WTC11 (cell line): Measurements from ENCODE around the gene CST6. TPM values are rescaled to one million over a fixed set of nuclear protein-coding genes. Genes with fewer than 3 reads are reported as not detected.
A peak's percentile ranks its signal among the peaks of the same experiment; 100 is the strongest.

Source experiments
- ATAC-seq: fragments of 200-7000 bp; cut with Tn5 transposase; 2 replicates; pipeline ENCODE4 v1.10.0; 2021; ENCODE audit warnings: mild to moderate bottlenecking, moderate library complexity
- CTCF ChIA-PET: fragments of 300-600 bp; sonication (Branson Sonifier 250); formaldehyde crosslinking; loops from one replicate; lab custom pipeline; 2021; ENCODE audit warnings: antibody characterized with exemption; lab: Charles Lee
- POLR2A ChIA-PET: fragments of 350-600 bp; sonication (Branson Sonifier 250); formaldehyde crosslinking; loops from one replicate; lab custom pipeline; 2021; ENCODE audit warnings: antibody characterized with exemption; lab: Charles Lee
- DNase-seq: peaks from one replicate; pipeline ENCODE4 v3.0.0; 2021; ENCODE audit warnings: low spot score
- H3K27ac Mint-ChIP-seq: 2 replicates; pipeline ENCODE4 v1.8.0; 2021; ENCODE audit warnings: mixed read lengths
- H3K27me3 Mint-ChIP-seq: 2 replicates; pipeline ENCODE4 v1.8.0; 2021; ENCODE audit warnings: low read depth, mild to moderate bottlenecking, moderate library complexity, mixed read lengths
- H3K36me3 Mint-ChIP-seq: 2 replicates; pipeline ENCODE4 v1.8.0; 2021; ENCODE audit warnings: mixed read lengths
- H3K4me1 Mint-ChIP-seq: 2 replicates; pipeline ENCODE4 v1.8.0; 2022; ENCODE audit warnings: mixed read lengths
- H3K4me3 Mint-ChIP-seq: 2 replicates; pipeline ENCODE4 v1.8.0; 2021; ENCODE audit warnings: mild to moderate bottlenecking, moderate library complexity, mixed read lengths
- H3K9me3 Mint-ChIP-seq: 2 replicates; pipeline ENCODE4 v1.8.0; 2021; ENCODE audit warnings: mixed read lengths
- AR ChIP-seq: fragments of 250-450 bp; sonication (Bioruptor Pico); IDR thresholded peaks from 2 replicates; pipeline ENCODE4 v1.9.0; 2021; ENCODE audit warnings: mild to moderate bottlenecking
- CREB1 ChIP-seq: sonication (generic); formaldehyde crosslinking; IDR thresholded peaks from 2 replicates; pipeline ENCODE4 v1.8.0; 2023; ENCODE audit warnings: mild to moderate bottlenecking, missing genetic modification reagents
- GABPB1 ChIP-seq: sonication (generic); formaldehyde crosslinking; IDR thresholded peaks from 2 replicates; pipeline ENCODE4 v1.8.1; 2023; ENCODE audit warnings: mild to moderate bottlenecking, missing genetic modification reagents
- IRF2 ChIP-seq: sonication (generic); formaldehyde crosslinking; IDR thresholded peaks from 2 replicates; pipeline ENCODE4 v1.8.0; 2022; ENCODE audit warnings: low read depth, missing genetic modification reagents, borderline replicate concordance
- MLX ChIP-seq: sonication (generic); formaldehyde crosslinking; IDR thresholded peaks from 2 replicates; pipeline ENCODE4 v1.8.1; 2023; ENCODE audit warnings: mild to moderate bottlenecking, missing genetic modification reagents, moderate library complexity
- NR3C1 ChIP-seq: sonication (generic); formaldehyde crosslinking; conservative IDR thresholded peaks from 2 replicates; pipeline ENCODE4 v1.8.1; 2023; ENCODE audit warnings: low read depth, mild to moderate bottlenecking, missing genetic modification reagents
- OVOL2 ChIP-seq: fragments of 250-450 bp; sonication (Bioruptor Pico); IDR thresholded peaks from 2 replicates; pipeline ENCODE4 v1.9.0; 2021; ENCODE audit warnings: mild to moderate bottlenecking, borderline replicate concordance
- PRDM15 ChIP-seq: sonication (generic); formaldehyde crosslinking; IDR thresholded peaks from 2 replicates; pipeline ENCODE4 v1.8.0; 2022; ENCODE audit warnings: missing genetic modification reagents
- PRRX2 ChIP-seq: fragments of 250-450 bp; sonication (Bioruptor Pico); IDR thresholded peaks from 2 replicates; pipeline ENCODE4 v1.8.0; 2021; ENCODE audit warnings: mild to moderate bottlenecking
- SOX15 ChIP-seq: fragments of 250-450 bp; sonication (Bioruptor Pico); IDR thresholded peaks from 2 replicates; pipeline ENCODE4 v1.9.0; 2021; ENCODE audit warnings: mild to moderate bottlenecking
- TEAD1 ChIP-seq: sonication (generic); formaldehyde crosslinking; IDR thresholded peaks from 2 replicates; pipeline ENCODE4 v1.8.0; 2022; ENCODE audit warnings: mild to moderate bottlenecking, missing genetic modification reagents
- ZNF121 ChIP-seq: sonication (generic); formaldehyde crosslinking; IDR thresholded peaks from 2 replicates; pipeline ENCODE4 v1.8.0; 2023; ENCODE audit warnings: missing genetic modification reagents
- ZNF219 ChIP-seq: sonication (generic); formaldehyde crosslinking; IDR thresholded peaks from 2 replicates; pipeline ENCODE4 v1.8.0; 2023; ENCODE audit warnings: missing genetic modification reagents, mild to moderate bottlenecking, borderline replicate concordance
- ZNF396 ChIP-seq: fragments of 250-450 bp; sonication (Bioruptor Pico); IDR thresholded peaks from 2 replicates; pipeline ENCODE4 v1.8.0; 2021; ENCODE audit warnings: mild to moderate bottlenecking, moderate library complexity, borderline replicate concordance
- ZNF416 ChIP-seq: fragments of 250-450 bp; sonication (Bioruptor Pico); IDR thresholded peaks from 2 replicates; pipeline ENCODE4 v1.9.0; 2021; ENCODE audit warnings: mild to moderate bottlenecking, inconsistent platforms
- ZSCAN18 ChIP-seq: fragments of 250-450 bp; sonication (Bioruptor Pico); IDR thresholded peaks from 2 replicates; pipeline ENCODE4 v2.1.2; 2022; ENCODE audit warnings: mild to moderate bottlenecking, moderate library complexity
- total RNA-seq: library from RNA; stranded (reverse); gene quantifications from 3 replicates; pipeline ENCODE4 v1.2.3, GENCODE V29; 2021

Gene CST6
- total RNA-seq, 1 experiment from 2014 or later: 0.72 TPM

- CTCF ChIA-PET: interaction anchor here (0.7 kb wide), 1 partner anchor 295 kb away, joined by 3 read pairs; no protein-coding TSS in a partner anchor
- DNase-seq: no peak
- TF ChIP-seq ZNF219: no peak
- TF ChIP-seq ZNF396: no peak
- TF ChIP-seq ZNF416 (CRISPR knock-in tag): no peak
- no peak for TF ChIP-seq TEAD1
- no peak for TF ChIP-seq SOX15 (CRISPR knock-in tag)
- no peak for TF ChIP-seq ZSCAN18 (CRISPR knock-in tag)
- TF ChIP-seq AR (CRISPR knock-in tag): no peak
- no peak for TF ChIP-seq MLX (CRISPR knock-in tag)
- TF ChIP-seq PRRX2 (CRISPR knock-in tag): no peak
- TF ChIP-seq OVOL2: no peak
- TF ChIP-seq ZNF121 (CRISPR knock-in tag): no peak
- no peak for TF ChIP-seq PRDM15 (CRISPR knock-in tag)
- TF ChIP-seq GABPB1 (CRISPR knock-in tag): no peak
- no peak for TF ChIP-seq IRF2
- TF ChIP-seq, all 79 proteins: peak for 0
- H3K27ac Mint-ChIP-seq: peak overlapping the region; percentile 48; the same call in 1 of the 2 replicates
- no peaks in the 10 kb centered on the region for H3K9me3 Mint-ChIP-seq
- H3K36me3 Mint-ChIP-seq: peaks cover 59% of the 10 kb centered on the region
- POLR2A ChIA-PET: no interaction called here
- no peak for ATAC-seq
- H3K4me3 Mint-ChIP-seq: no peak overlapping the region
- H3K4me1 Mint-ChIP-seq: peaks cover 5% of the 10 kb centered on the region; the same call in 1 of the 2 replicates
- H3K27me3 Mint-ChIP-seq: no peaks in the 10 kb centered on the region
These were observed 39.7 kb upstream of the CST6 start for GRCh38 chr11:65972116-65972515.

GRCh38 chr11:65973439-65974110, 38.2 kb upstream of the CST6 start:
- DNase-seq (no peak), ATAC-seq (no peak)
- CTCF ChIA-PET: interaction anchor here (0.8 kb wide), 1 partner anchor 72 kb away, joined by 3 read pairs; no protein-coding TSS in a partner anchor
- POLR2A ChIA-PET: no interaction called here
- H3K36me3 Mint-ChIP-seq: peaks cover 54% of the 10 kb centered on the region
- H3K9me3 Mint-ChIP-seq: no peaks in the 10 kb centered on the region
- no peak overlapping the region for H3K27ac Mint-ChIP-seq
- peaks cover 5% of the 10 kb centered on the region; the same call in 1 of the 2 replicates for H3K4me1 Mint-ChIP-seq
- no peak overlapping the region for H3K4me3 Mint-ChIP-seq
- TF ChIP-seq CREB1 (CRISPR knock-in tag): no peak
- TF ChIP-seq NR3C1: no peak
- no peaks in the 10 kb centered on the region for H3K27me3 Mint-ChIP-seq
